BLaER1 treated with 17β-estradiol and CSF1 and Interleukin-3, amounts not matched to agents 10 nM and 100 nM (cell line): ENCODE measurements around the gene FHIP1B.
"Not testable (repeated sequence)": the region's sequence is repeated elsewhere in the genome, so short reads cannot be mapped to it uniquely, and the experiment has no call there.

Experiments
- H3K27ac ChIP-seq, 11 experiments: shearing (Covaris generic); formaldehyde crosslinking; 2 replicates each; pipeline ENCODE4 v1.8.1; 2022
- H3K27me3 ChIP-seq, 11 experiments: shearing (Covaris generic); formaldehyde crosslinking; 2 replicates each; pipeline ENCODE4 v1.8.1; 2022
- H3K36me3 ChIP-seq, 11 experiments: shearing (Covaris generic); formaldehyde crosslinking; 2 replicates each; pipeline ENCODE4 v1.8.1; 2022
- H3K4me1 ChIP-seq, 10 experiments: shearing (Covaris generic); formaldehyde crosslinking; 2 replicates each; pipeline ENCODE4 v1.8.1; 2022
- H3K4me2 ChIP-seq, 11 experiments: shearing (Covaris generic); formaldehyde crosslinking; 2 replicates each; pipeline ENCODE4 v1.8.1; 2022
- H3K4me3 ChIP-seq, 10 experiments: shearing (Covaris generic); formaldehyde crosslinking; 2 replicates each; pipeline ENCODE4 v1.8.1; 2022
- H3K9ac ChIP-seq, 11 experiments: shearing (Covaris generic); formaldehyde crosslinking; 2 replicates each; pipeline ENCODE4 v1.8.1; 2022
- H3K9me3 ChIP-seq, 11 experiments: shearing (Covaris generic); formaldehyde crosslinking; replicated peaks in 1 of 11; 2 replicates each; pipeline ENCODE4 v1.8.1; 2022
- H4K20me1 ChIP-seq, 11 experiments: shearing (Covaris generic); formaldehyde crosslinking; 2 replicates each; pipeline ENCODE4 v1.8.1; 2022
- Cebpa-rat ChIP-seq, 11 experiments: shearing (Covaris generic); IDR thresholded peaks; 2 replicates each; pipeline ENCODE4 v1.8.1; 2022

Gene FHIP1B

GRCh38 chr11:6234387-6235107 lies at the start of gene FHIP1B:
Gene FHIP1B (minus strand): TSS chr11:6234636. CDS start chr11:6224516, 10,120 bp downstream.
- Histone ChIP-seq H3K4me1 (peaks cover 14 to 51% (median 19%) of the 10 kb centered on the region in 10 experiments), H3K9ac (peak within 1 kb of the TSS; percentile 78 to 88 (median 83)), H3K27me3 (no peaks in the 10 kb centered on the region), H3K36me3 (peaks cover 0 to 9% (median 0%) of the 10 kb centered on the region in 11 experiments; a peak in 1 of 22 replicates), H3K4me3 (peak within 1 kb of the TSS; percentile 73 to 96 (median 86)), H4K20me1 (peaks cover 0 to 32% (median under 1%) of the 10 kb centered on the region in 11 experiments; a peak in 6 of 22 replicates), H3K27ac (peak within 1 kb of the TSS; percentile 61 to 81 (median 73)), H3K9me3 (peaks cover 0 to 3% (median under 1%) of the 10 kb centered on the region in 11 experiments; a peak in 5 of 22 replicates), H3K4me2 (peak within 1 kb of the TSS; percentile 88 to 99 (median 96))
- no peak for TF ChIP-seq Cebpa-rat (IDR thresholded peaks at IDR 0.05)

GRCh38 chr11:6283453-6284023 lies 49.1 kb upstream of the FHIP1B start:
- TF ChIP-seq Cebpa-rat (IDR thresholded peaks at IDR 0.05) = no peak
- no peak overlapping the region for H3K9ac ChIP-seq
- no peak overlapping the region for H3K4me2 ChIP-seq
- H3K4me3 ChIP-seq = no peak overlapping the region
- peaks cover 0 to 7% (median 4%) of the 10 kb centered on the region in 10 experiments; a peak in 6 of 20 replicates for H3K4me1 ChIP-seq
- no peak overlapping the region for H3K27ac ChIP-seq
- peaks cover 0 to 8% (median 0%) of the 10 kb centered on the region in 11 experiments; a peak in 5 of 22 replicates for H3K9me3 ChIP-seq
- no peaks in the 10 kb centered on the region for H3K27me3 ChIP-seq
- no peaks in the 10 kb centered on the region for H4K20me1 ChIP-seq
- H3K36me3 ChIP-seq = no peaks in the 10 kb centered on the region

GRCh38 chr11:6280809-6281208 lies 46.4 kb upstream of the FHIP1B start:
- H3K4me1 ChIP-seq, H3K27me3 ChIP-seq, H3K9ac ChIP-seq, H3K4me2 ChIP-seq, H3K4me3 ChIP-seq, H3K27ac ChIP-seq, H4K20me1 ChIP-seq, H3K36me3 ChIP-seq: not testable (repeated sequence)
- H3K9me3 ChIP-seq = peaks cover 0 to 20% (median 7%) of the 10 kb centered on the region in 11 experiments; a peak in 12 of 22 replicates

- Histone ChIP-seq H3K4me1 (peaks cover 0 to 6% (median 5%) of the 10 kb centered on the region in 10 experiments; a peak in 8 of 20 replicates), H3K27me3 (no peaks in the 10 kb centered on the region), H3K4me2 (peak overlapping the region in 6 of 11 experiments; percentile 7 to 24 (median 12); a peak in 4 of 22 replicates), H3K36me3 (no peaks in the 10 kb centered on the region), H3K27ac (no peak overlapping the region), H4K20me1 (no peaks in the 10 kb centered on the region), H3K9ac (no peak overlapping the region), H3K4me3 (no peak overlapping the region), H3K9me3 (peaks cover 12 to 28% (median 22%) of the 10 kb centered on the region in 11 experiments; a peak in 19 of 22 replicates)
- TF ChIP-seq Cebpa-rat (IDR thresholded peaks at IDR 0.05) = no peak
Measured at GRCh38 chr11:6273188-6273587, 38.8 kb upstream of the FHIP1B start.

- Histone ChIP-seq H3K9ac (no peak overlapping the region), H3K4me3 (no peak overlapping the region), H3K4me1 (peaks cover 0 to 6% (median 5%) of the 10 kb centered on the region in 10 experiments; a peak in 8 of 20 replicates), H3K36me3 (no peaks in the 10 kb centered on the region), H4K20me1 (no peaks in the 10 kb centered on the region), H3K27ac (no peak overlapping the region), H3K4me2 (no peak overlapping the region), H3K27me3 (no peaks in the 10 kb centered on the region), H3K9me3 (peaks cover 10 to 22% (median 16%) of the 10 kb centered on the region in 11 experiments; a peak in 19 of 22 replicates)
- no peak for TF ChIP-seq Cebpa-rat (IDR thresholded peaks at IDR 0.05)
Measured at GRCh38 chr11:6271598-6271997, 37.2 kb upstream of the FHIP1B start.

GRCh38 chr11:6270584-6271246 lies 36.3 kb upstream of the FHIP1B start:
- peaks cover 8 to 19% (median 13%) of the 10 kb centered on the region in 11 experiments; a peak in 17 of 22 replicates for H3K9me3 ChIP-seq
- no peak overlapping the region for H3K9ac ChIP-seq
- no peak overlapping the region for H3K27ac ChIP-seq
- no peaks in the 10 kb centered on the region for H3K27me3 ChIP-seq
- peaks cover 0 to 6% (median 5%) of the 10 kb centered on the region in 10 experiments; a peak in 8 of 20 replicates for H3K4me1 ChIP-seq
- no peak overlapping the region for H3K4me2 ChIP-seq
- TF ChIP-seq Cebpa-rat (IDR thresholded peaks at IDR 0.05) = no peak
- H3K36me3 ChIP-seq = no peaks in the 10 kb centered on the region
- no peaks in the 10 kb centered on the region for H4K20me1 ChIP-seq
- no peak overlapping the region for H3K4me3 ChIP-seq

GRCh38 chr11:6269994-6270393 lies 35.6 kb upstream of the FHIP1B start:
- Histone ChIP-seq H3K4me1 (peaks cover 0 to 6% (median 5%) of the 10 kb centered on the region in 10 experiments; a peak in 8 of 20 replicates), H3K36me3 (no peaks in the 10 kb centered on the region), H4K20me1 (no peaks in the 10 kb centered on the region), H3K27ac (no peak overlapping the region), H3K27me3 (no peaks in the 10 kb centered on the region), H3K9ac (no peak overlapping the region), H3K4me3 (no peak overlapping the region), H3K4me2 (no peak overlapping the region), H3K9me3 (peaks cover 8 to 19% (median 13%) of the 10 kb centered on the region in 11 experiments; a peak in 17 of 22 replicates)
- TF ChIP-seq Cebpa-rat (IDR thresholded peaks at IDR 0.05) = no peak

- H3K27ac ChIP-seq = no peak overlapping the region
- H3K9me3 ChIP-seq = peaks cover 8 to 19% (median 13%) of the 10 kb centered on the region in 11 experiments; a peak in 17 of 22 replicates
- H3K4me1 ChIP-seq = peaks cover 0 to 6% (median 5%) of the 10 kb centered on the region in 10 experiments; a peak in 8 of 20 replicates
- H3K9ac ChIP-seq = no peak overlapping the region
- H3K36me3 ChIP-seq = no peaks in the 10 kb centered on the region
- H4K20me1 ChIP-seq = no peaks in the 10 kb centered on the region
- no peak overlapping the region for H3K4me3 ChIP-seq
- no peak overlapping the region for H3K4me2 ChIP-seq
- TF ChIP-seq Cebpa-rat (IDR thresholded peaks at IDR 0.05) = no peak
- no peaks in the 10 kb centered on the region for H3K27me3 ChIP-seq
Measured at GRCh38 chr11:6268820-6269219, 34.4 kb upstream of the FHIP1B start.

- no peaks in the 10 kb centered on the region for H4K20me1 ChIP-seq
- no peaks in the 10 kb centered on the region for H3K27me3 ChIP-seq
- H3K27ac ChIP-seq = no peak overlapping the region
- no peaks in the 10 kb centered on the region for H3K36me3 ChIP-seq
- no peak overlapping the region for H3K4me3 ChIP-seq
- no peak overlapping the region for H3K4me2 ChIP-seq
- no peaks in the 10 kb centered on the region for H3K4me1 ChIP-seq
- H3K9me3 ChIP-seq = peaks cover 0 to 8% (median 0%) of the 10 kb centered on the region in 11 experiments; a peak in 3 of 22 replicates
- TF ChIP-seq Cebpa-rat (IDR thresholded peaks at IDR 0.05) = no peak
- no peak overlapping the region for H3K9ac ChIP-seq
Measured at GRCh38 chr11:6263662-6264061, 29.2 kb upstream of the FHIP1B start.
